ENCODE results near the gene FHIT.

Gene FHIT

GRCh38 chr3:59775106-59775505 lies 1476.1 kb downstream of the FHIT start:
- no peak overlapping the region for H3K4me3 ChIP-seq (ENCODE audit: low read depth, low read length)
- no peak for TF ChIP-seq CTCF (IDR thresholded peaks at IDR 0.05; ENCODE audit: low read depth, low read length)

GRCh38 chr3:59774634-59775033 lies 1476.6 kb downstream of the FHIT start:
- TF ChIP-seq CTCF (IDR thresholded peaks at IDR 0.05; ENCODE audit: low read depth, low read length): no peak
- no peak overlapping the region for H3K4me3 ChIP-seq (ENCODE audit: low read depth, low read length)

GRCh38 chr3:59774000-59774399 lies 1477.3 kb downstream of the FHIT start:
- no peak overlapping the region for H3K4me3 ChIP-seq (ENCODE audit: low read depth, low read length)
- no peak for TF ChIP-seq CTCF (IDR thresholded peaks at IDR 0.05; ENCODE audit: low read depth, low read length)

- TF ChIP-seq CTCF (IDR thresholded peaks at IDR 0.05; ENCODE audit: low read depth, low read length): no peak
- H3K4me3 ChIP-seq (ENCODE audit: low read depth, low read length): no peak overlapping the region
Measured at GRCh38 chr3:59772416-59773408, 1478.5 kb downstream of the FHIT start.

- H3K4me3 ChIP-seq (ENCODE audit: low read depth, low read length): no peak overlapping the region
- TF ChIP-seq CTCF (IDR thresholded peaks at IDR 0.05; ENCODE audit: low read depth, low read length): no peak
Measured at GRCh38 chr3:59771768-59772181, 1479.5 kb downstream of the FHIT start.

- no peak for TF ChIP-seq CTCF (IDR thresholded peaks at IDR 0.05; ENCODE audit: low read depth, low read length)
- H3K4me3 ChIP-seq (ENCODE audit: low read depth, low read length): no peak overlapping the region
Measured at GRCh38 chr3:59769127-59769750, 1482.0 kb downstream of the FHIT start.
